Osteoblast (primary cell): ENCODE measurements around the gene USP12. TPM values are rescaled to one million over a fixed set of nuclear protein-coding genes. Genes with fewer than 3 reads are reported as not detected.

Source experiments
- DNase-seq: peaks from one replicate; pipeline ENCODE4 v3.0.0; 2011; ENCODE audit warnings: low spot score, mixed read lengths; ENCODE audit not compliant: insufficient read length; ENCODE audit errors: missing footprints
- H2AFZ ChIP-seq: 2 replicates; pipeline ENCODE4 v1.6.0; 2011; ENCODE audit warnings: mild to moderate bottlenecking, low read length
- H3K27ac ChIP-seq: 2 replicates; pipeline ENCODE4 v1.5.1; 2011; ENCODE audit warnings: mild to moderate bottlenecking, low read depth, low read length, moderate library complexity
- H3K27me3 ChIP-seq: 2 replicates; pipeline ENCODE4 v1.6.0; 2012; ENCODE audit warnings: mild to moderate bottlenecking, control low read depth, inconsistent platforms, low read length, moderate library complexity; ENCODE audit not compliant: insufficient read depth
- H3K36me3 ChIP-seq: 2 replicates; pipeline ENCODE4 v1.5.1; 2011; ENCODE audit warnings: mild to moderate bottlenecking, low read length, control low read depth, moderate library complexity; ENCODE audit not compliant: insufficient read depth
- H3K4me1 ChIP-seq: 2 replicates; pipeline ENCODE4 v1.5.1; 2011; ENCODE audit warnings: mild to moderate bottlenecking, low read length, control low read depth, moderate library complexity; ENCODE audit not compliant: insufficient read depth
- H3K4me2 ChIP-seq: 2 replicates; pipeline ENCODE4 v1.6.0; 2011; ENCODE audit warnings: mild to moderate bottlenecking, low read length; ENCODE audit not compliant: insufficient read depth
- H3K4me3 ChIP-seq: fragments of 200-600 bp; sonication (generic); 3 replicates; pipeline ENCODE4 v1.5.1; 2012; ENCODE audit warnings: mild to moderate bottlenecking, low read length, inconsistent platforms; ENCODE audit not compliant: insufficient read depth
- H3K79me2 ChIP-seq: 2 replicates; pipeline ENCODE4 v1.6.0; 2012; ENCODE audit warnings: mild to moderate bottlenecking, low read length, control low read depth, inconsistent platforms; ENCODE audit not compliant: insufficient read depth
- H3K9me3 ChIP-seq: 2 replicates; pipeline ENCODE4 v1.5.1; 2011; ENCODE audit warnings: low read depth, low read length, control low read depth
- H4K20me1 ChIP-seq: 2 replicates; pipeline ENCODE4 v1.6.0; 2012; ENCODE audit warnings: mild to moderate bottlenecking, low read length, control low read depth; ENCODE audit not compliant: insufficient read depth
- CTCF ChIP-seq: IDR thresholded peaks from 2 replicates; pipeline ENCODE4 v1.5.1; 2011; ENCODE audit warnings: mild to moderate bottlenecking, low read depth, low read length, moderate library complexity; ENCODE audit errors: extremely low read depth
- total RNA-seq: library from RNA; depleted of rRNA; stranded (reverse); fragments of >200 nt; gene quantifications from 2 replicates; pipeline ENCODE4 v1.2.3, GENCODE V29; 2012

The USP12 gene
- total RNA-seq, 1 donor, result 24.6 TPM

DNA sequence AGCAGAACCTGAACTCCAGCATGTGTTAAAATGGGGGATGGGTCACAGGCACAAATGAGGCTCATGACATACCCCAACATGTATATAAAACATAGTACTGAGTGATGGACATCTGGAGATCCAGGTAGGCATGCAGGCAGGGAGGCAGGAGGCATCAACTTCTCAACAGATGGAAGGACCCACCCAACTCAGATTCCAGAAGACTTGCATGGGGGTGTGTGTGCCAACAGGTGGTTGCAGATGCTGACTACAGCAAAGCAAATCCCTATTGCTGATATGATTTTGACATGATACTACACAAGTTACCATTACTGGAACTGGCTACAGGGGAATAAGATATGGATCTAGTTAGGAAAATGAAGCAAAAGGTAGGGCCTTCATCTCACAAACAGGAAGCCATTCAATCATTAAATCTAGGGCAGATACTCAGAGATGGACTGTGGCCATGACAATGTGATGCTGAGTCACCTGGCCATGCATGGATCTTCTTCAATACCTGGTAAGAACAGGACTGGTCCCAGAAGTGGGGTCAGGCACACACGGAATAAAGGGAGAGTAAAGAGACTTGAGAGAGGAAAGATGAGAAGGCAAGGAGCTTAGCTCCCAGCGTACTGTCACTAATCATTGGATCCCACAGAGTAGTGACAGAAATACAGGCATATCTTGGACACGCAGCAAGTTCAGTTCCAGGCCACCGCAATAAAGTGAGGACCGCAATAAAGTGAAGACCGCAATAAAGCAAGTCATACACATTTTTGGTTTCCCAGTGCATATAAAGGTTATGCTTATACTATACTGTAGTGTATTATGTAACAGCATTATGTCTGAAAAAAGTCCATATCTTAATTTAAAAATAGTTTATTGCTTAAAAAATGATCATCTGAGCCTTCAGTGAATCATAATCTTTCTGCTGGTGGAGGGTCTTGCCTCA lies 91.3 kb downstream of the USP12 start:
- Histone ChIP-seq H4K20me1 (no peaks in the 10 kb centered on the region), H3K27ac (peak overlapping the region; percentile 25), H3K36me3 (peaks cover 6% of the 10 kb centered on the region), H3K27me3 (no peaks in the 10 kb centered on the region), H3K9me3 (no peaks in the 10 kb centered on the region), H3K4me3 (no peak overlapping the region), H3K79me2 (peaks cover 3% of the 10 kb centered on the region), H3K4me1 (peaks cover 25% of the 10 kb centered on the region), H2AFZ (no peak overlapping the region), H3K4me2 (peak overlapping the region; percentile 13)
- no peak for DNase-seq
- TF ChIP-seq CTCF, result no peak

DNA sequence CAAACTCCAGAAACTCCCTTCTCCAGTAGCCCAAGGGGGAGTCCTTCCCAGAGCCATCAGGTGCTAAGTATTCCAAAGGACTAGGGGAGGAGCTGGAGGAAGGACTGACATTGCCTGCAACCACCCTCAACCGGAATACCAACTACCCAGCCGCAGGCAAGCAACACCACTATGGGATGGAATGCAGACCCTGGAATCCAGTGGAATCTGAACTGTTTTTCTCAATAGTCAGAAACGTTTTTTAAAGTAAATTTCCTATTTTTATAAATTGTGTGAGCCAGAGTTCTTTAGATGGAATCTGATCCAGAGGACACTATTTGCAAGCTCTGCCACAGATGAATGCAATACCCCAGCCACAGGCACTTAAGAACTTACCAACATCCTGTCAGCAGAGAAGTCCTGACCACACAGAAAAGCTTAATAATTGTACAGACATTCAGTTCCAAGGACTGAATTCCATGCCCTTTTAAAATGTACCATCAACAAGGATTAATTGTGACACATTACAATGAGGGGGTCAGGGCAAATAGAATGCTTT lies 92.1 kb downstream of the USP12 start:
- TF ChIP-seq CTCF, result no peak
- Histone ChIP-seq H3K4me1 (peaks cover 25% of the 10 kb centered on the region), H3K36me3 (peaks cover 4% of the 10 kb centered on the region), H3K27me3 (no peaks in the 10 kb centered on the region), H4K20me1 (no peaks in the 10 kb centered on the region), H3K79me2 (peaks cover 3% of the 10 kb centered on the region), H2AFZ (no peak overlapping the region), H3K27ac (peak overlapping the region; percentile 25), H3K9me3 (no peaks in the 10 kb centered on the region), H3K4me2 (peak overlapping the region; percentile 30), H3K4me3 (no peak overlapping the region)
- no peak for DNase-seq

DNA sequence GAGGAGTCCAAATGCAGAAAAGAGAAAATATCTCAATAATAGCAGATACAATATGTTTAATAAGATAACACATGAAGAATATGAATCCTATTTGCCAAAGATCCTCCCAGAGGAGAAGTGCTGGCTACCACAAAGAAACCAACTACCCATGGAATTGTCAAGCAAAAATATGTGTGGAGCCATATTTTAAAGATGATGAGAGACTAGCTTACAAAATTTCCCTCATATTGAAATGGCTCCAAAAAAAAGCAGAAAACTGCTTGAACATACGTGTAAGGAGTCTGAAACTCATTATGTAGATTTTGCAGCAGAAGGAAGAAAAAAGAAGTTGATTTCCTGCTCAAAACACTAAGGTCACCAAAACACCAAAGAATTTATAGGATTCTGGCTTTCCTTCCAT lies 94.2 kb downstream of the USP12 start:
- Histone ChIP-seq H3K36me3 (peaks cover 16% of the 10 kb centered on the region), H3K4me3 (no peak overlapping the region), H2AFZ (no peak overlapping the region), H3K27me3 (no peaks in the 10 kb centered on the region), H3K27ac (no peak overlapping the region), H3K4me1 (peaks cover 25% of the 10 kb centered on the region), H3K9me3 (no peaks in the 10 kb centered on the region), H3K79me2 (peaks cover 3% of the 10 kb centered on the region), H4K20me1 (no peaks in the 10 kb centered on the region), H3K4me2 (no peak overlapping the region)
- TF ChIP-seq CTCF, result no peak
- DNase-seq, result no peak

DNA sequence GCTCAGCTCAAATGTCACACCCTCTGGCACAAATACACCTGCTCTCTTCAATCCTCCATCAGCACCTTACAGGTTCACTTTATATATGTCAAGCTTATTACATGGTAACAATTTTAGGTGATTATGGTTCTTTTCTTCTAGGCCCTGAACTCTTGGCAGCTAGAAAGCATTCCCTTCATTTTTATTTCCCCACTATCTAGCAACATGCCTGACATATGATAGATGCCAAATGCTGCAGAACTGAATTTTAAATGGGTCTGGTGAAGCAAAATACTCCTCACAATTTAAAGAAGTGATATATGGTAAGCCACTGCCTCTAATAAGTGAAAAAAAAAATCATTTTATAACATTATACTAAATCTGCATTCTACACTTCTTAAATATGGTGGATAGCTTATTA lies 95.2 kb downstream of the USP12 start:
- H3K4me3 ChIP-seq, result no peak overlapping the region
- no peak for DNase-seq
- H3K4me1 ChIP-seq, result peaks cover 25% of the 10 kb centered on the region
- no peaks in the 10 kb centered on the region for H4K20me1 ChIP-seq
- no peak for TF ChIP-seq CTCF
- H3K36me3 ChIP-seq, result peaks cover 17% of the 10 kb centered on the region
- H3K79me2 ChIP-seq, result peaks cover 3% of the 10 kb centered on the region
- no peaks in the 10 kb centered on the region for H3K27me3 ChIP-seq
- H3K27ac ChIP-seq, result no peak overlapping the region
- H3K4me2 ChIP-seq, result peak overlapping the region; percentile 5
- no peaks in the 10 kb centered on the region for H3K9me3 ChIP-seq
- H2AFZ ChIP-seq, result no peak overlapping the region
